ENCODE measurements around the gene GNAI3. TPM values are rescaled to one million over a fixed set of nuclear protein-coding genes. Genes with fewer than 3 reads are reported as not detected.

The GNAI3 gene
- total RNA-seq, 4 donors from 2014 or later: 2.3 to 20.0 (median 5.8) TPM

DNA sequence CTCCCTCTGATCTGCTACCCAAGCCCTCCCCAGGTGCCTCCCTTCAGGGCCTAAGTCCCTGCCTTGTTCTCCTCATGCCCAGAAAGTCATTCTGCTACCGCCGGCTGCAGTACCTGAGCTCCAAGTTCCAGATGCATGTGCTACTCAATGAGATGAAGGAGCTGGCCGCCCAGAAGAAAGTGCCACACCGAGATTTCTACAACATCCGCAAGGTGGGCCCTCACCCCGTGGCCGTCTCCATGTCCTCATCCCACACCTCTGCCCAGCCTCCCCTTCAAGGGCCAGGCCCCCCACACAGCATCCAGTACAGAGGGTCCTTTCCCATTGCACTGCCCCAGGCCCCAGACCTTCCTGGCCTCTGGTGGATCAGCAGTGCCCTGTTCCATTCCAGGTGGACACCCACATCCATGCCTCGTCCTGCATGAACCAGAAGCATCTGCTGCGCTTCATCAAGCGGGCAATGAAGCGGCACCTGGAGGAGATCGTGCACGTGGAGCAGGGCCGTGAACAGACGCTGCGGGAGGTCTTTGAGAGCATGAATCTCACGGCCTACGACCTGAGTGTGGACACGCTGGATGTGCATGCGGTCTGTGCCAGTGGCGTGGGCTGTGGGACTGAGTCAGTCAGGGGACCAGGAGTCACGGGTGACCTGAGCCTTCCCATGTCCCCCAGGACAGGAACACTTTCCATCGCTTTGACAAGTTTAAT is 79.4 kb downstream of the GNAI3 start:
- TF ChIP-seq POLR2A (IDR thresholded peaks at IDR 0.05): no peak
- no peak overlapping the region for H3K4me3 ChIP-seq
- intact Hi-C loops (cut with DNase I; ENCODE audit: low total_unique reads): no loop called here
- H3K27ac ChIP-seq: no peak overlapping the region
- H3K36me3 ChIP-seq: no peaks in the 10 kb centered on the region
- no peaks in the 10 kb centered on the region for H3K4me1 ChIP-seq
- no peaks in the 10 kb centered on the region for H3K27me3 ChIP-seq
- no peak for DNase-seq
- no peaks in the 10 kb centered on the region for H3K9me3 ChIP-seq

- Histone ChIP-seq H3K4me3 (no peak overlapping the region), H3K9me3 (no peaks in the 10 kb centered on the region), H3K27me3 (no peaks in the 10 kb centered on the region), H3K27ac (no peak overlapping the region), H3K4me1 (no peaks in the 10 kb centered on the region), H3K36me3 (no peaks in the 10 kb centered on the region)
- intact Hi-C loops (cut with DNase I; ENCODE audit: low total_unique reads): no loop called here
- peak in 1 of 2 donors; percentile 27 for DNase-seq
- TF ChIP-seq, protein P1, sequence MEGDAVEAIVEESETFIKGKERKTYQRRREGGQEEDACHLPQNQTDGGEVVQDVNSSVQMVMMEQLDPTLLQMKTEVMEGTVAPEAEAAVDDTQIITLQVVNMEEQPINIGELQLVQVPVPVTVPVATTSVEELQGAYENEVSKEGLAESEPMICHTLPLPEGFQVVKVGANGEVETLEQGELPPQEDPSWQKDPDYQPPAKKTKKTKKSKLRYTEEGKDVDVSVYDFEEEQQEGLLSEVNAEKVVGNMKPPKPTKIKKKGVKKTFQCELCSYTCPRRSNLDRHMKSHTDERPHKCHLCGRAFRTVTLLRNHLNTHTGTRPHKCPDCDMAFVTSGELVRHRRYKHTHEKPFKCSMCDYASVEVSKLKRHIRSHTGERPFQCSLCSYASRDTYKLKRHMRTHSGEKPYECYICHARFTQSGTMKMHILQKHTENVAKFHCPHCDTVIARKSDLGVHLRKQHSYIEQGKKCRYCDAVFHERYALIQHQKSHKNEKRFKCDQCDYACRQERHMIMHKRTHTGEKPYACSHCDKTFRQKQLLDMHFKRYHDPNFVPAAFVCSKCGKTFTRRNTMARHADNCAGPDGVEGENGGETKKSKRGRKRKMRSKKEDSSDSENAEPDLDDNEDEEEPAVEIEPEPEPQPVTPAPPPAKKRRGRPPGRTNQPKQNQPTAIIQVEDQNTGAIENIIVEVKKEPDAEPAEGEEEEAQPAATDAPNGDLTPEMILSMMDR (IDR thresholded peaks at IDR 0.05): no peak
- TF ChIP-seq POLR2A (IDR thresholded peaks at IDR 0.05): no peak
These were observed 80.3 kb downstream of the GNAI3 start for GRCh38 chr1:109628540-109629321.

GRCh38 chr1:109629372-109630030 is 81.1 kb downstream of the GNAI3 start:
- H3K9me3 ChIP-seq: no peaks in the 10 kb centered on the region
- no peak for TF ChIP-seq POLR2A (IDR thresholded peaks at IDR 0.05)
- TF ChIP-seq, protein P1 (IDR thresholded peaks at IDR 0.05): no peak
- H3K36me3 ChIP-seq: no peaks in the 10 kb centered on the region
- H3K4me3 ChIP-seq: no peak overlapping the region
- H3K27ac ChIP-seq: no peak overlapping the region
- H3K4me1 ChIP-seq: no peaks in the 10 kb centered on the region
- H3K27me3 ChIP-seq: no peaks in the 10 kb centered on the region
- intact Hi-C loops (cut with DNase I; ENCODE audit: low total_unique reads): loop anchor here (10.0 kb wide), 1 partner anchor 85 kb away; the partner anchor contains the start of gene GNAI3
- DNase-seq: no peak

GRCh38 chr1:109630081-109630897 is 81.9 kb downstream of the GNAI3 start:
- H3K4me3 ChIP-seq: no peak overlapping the region
- H3K27me3 ChIP-seq: no peaks in the 10 kb centered on the region
- no peaks in the 10 kb centered on the region for H3K4me1 ChIP-seq
- H3K36me3 ChIP-seq: no peaks in the 10 kb centered on the region
- no peak overlapping the region for H3K27ac ChIP-seq
- no peak for TF ChIP-seq POLR2A (IDR thresholded peaks at IDR 0.05)
- TF ChIP-seq, protein P1 (IDR thresholded peaks at IDR 0.05): peak in 2 of 4 experiments; percentile 28 to 42
- intact Hi-C loops (cut with DNase I; ENCODE audit: low total_unique reads): loop anchor here (10.0 kb wide), 1 partner anchor 85 kb away; the partner anchor contains the start of gene GNAI3
- H3K9me3 ChIP-seq: no peaks in the 10 kb centered on the region
- peak in 1 of 2 donors; percentile 26 for DNase-seq
